Ovary (tissue), 9 donors: ENCODE results near the gene RUNX1. TPM values are rescaled to one million over a fixed set of nuclear protein-coding genes. Genes with fewer than 3 reads are reported as not detected.

ENCODE experiments used
- DNase-seq, 5 donors: peaks; one replicate each; pipeline ENCODE4 v3.0.0-alpha.2; 2019 to 2020
- H3K27ac ChIP-seq, 2 donors: fragments of 200-600 bp; one replicate each; pipeline versions ENCODE4 v1.5.1 to v1.8.0; 2019 to 2022
- H3K27me3 ChIP-seq: fragments of 200-600 bp; one replicate; pipeline ENCODE4 v1.8.0; 2022
- H3K36me3 ChIP-seq: fragments of 200-600 bp; sonication (generic); one replicate; pipeline ENCODE4 v1.5.1; 2019
- H3K4me1 ChIP-seq: one replicate; pipeline ENCODE4 v1.8.1; 2013; ENCODE audit warnings: mild to moderate bottlenecking, moderate library complexity; ENCODE audit not compliant: insufficient read depth
- H3K4me3 ChIP-seq: fragments of 200-600 bp; sonication (generic); one replicate; pipeline ENCODE4 v1.5.1; 2017
- H3K9me3 ChIP-seq, 2 donors: fragments of 200-600 bp in 1 of 2; sonication (generic) in 1 of 2; one replicate each; pipeline versions ENCODE4 v1.5.1 to v1.8.1; 2013 to 2019; ENCODE audit warnings: mild to moderate bottlenecking in 1 of 2, moderate library complexity in 1 of 2
- CTCF ChIP-seq, 3 donors: fragments of 450-650 bp in 2 of 3; fragments of 200-600 bp in 1 of 3; IDR thresholded peaks; one replicate each; pipeline versions ENCODE4 v1.5.1 to v1.8.0; 2016 to 2022; ENCODE audit warnings: antibody characterized with exemption in 3 of 3, mild to moderate bottlenecking in 1 of 3
- EP300 ChIP-seq: sonication (generic); formaldehyde crosslinking; IDR thresholded peaks from one replicate; pipeline ENCODE4 v1.6.1; 2017; ENCODE audit warnings: antibody characterized with exemption
- POLR2A ChIP-seq: fragments of 450-650 bp; IDR thresholded peaks from one replicate; pipeline ENCODE4 v1.6.1; 2017; ENCODE audit warnings: antibody characterized with exemption, mild to moderate bottlenecking, moderate library complexity
- WGBS, 3 donors: extraction: QIAGEN DNeasy Blood & Tissue Kit in 1 of 3; methylation state at CpG; one replicate each; pipeline versions ENCODE4 v1.1.5 to v1.1.7; 2013 to 2017; 5-methylcytosine and 5-hydroxymethylcytosine counted together
- intact Hi-C, 4 donors: fragments of 100-400 bp; cut with DNase I; formaldehyde crosslinking; loops; one replicate each; pipeline versions ENCODE4 v1.11.0 to v1.15.1; 2022 to 2023
- polyA plus RNA-seq, 2 donors: library from polyadenylated mRNA; stranded (reverse); fragments of 200-250 nt in 1 of 2; fragments of 350-450 nt in 1 of 2; fragmentation: Illumina TruSeq in 1 of 2; extraction: RNeasy Lipid Tissue Mini Kit (QIAGEN cat#74804) in 1 of 2; gene quantifications; one replicate each; pipeline ENCODE4 v1.2.3, GENCODE V29; 2013 to 2014
- total RNA-seq, 7 donors: library from RNA; depleted of rRNA in 2 of 7; stranded (reverse); fragments of >200 nt in 2 of 7; fragmentation: NEBNext Ultra II Directional in 3 of 7; extraction: Animal tissue kit (Norgen Biotek cat#: 25700) in 3 of 7; gene quantifications; one replicate each; pipeline versions ENCODE4 v1.1.0 to v1.2.4, GENCODE V29; 2016 to 2023
- donor health status: DM: no; HTN: no; CAD: no; lungs with moderate emphysema.
- donor health status: DM: no; HTN: no; CAD: no.
- donor health status: Bipolar disorder and iron deficiency.
- donor health status: DM: yes; HTN: yes; CAD: no.
- donor health status: DM: no; HTN: no; CAD: no.
- donor health status: DM: yes; HTN: yes; CAD: no.

Gene RUNX1
- total and polyA plus RNA-seq, 9 donors: 6.0 to 27.4 (median 17.8) TPM

- Histone ChIP-seq H3K4me1 (peaks cover 1% of the 10 kb centered on the region), H3K27ac (no peak overlapping the region), H3K4me3 (no peak overlapping the region), H3K9me3 (no peaks in the 10 kb centered on the region), H3K27me3 (no peaks in the 10 kb centered on the region), H3K36me3 (no peaks in the 10 kb centered on the region)
- intact Hi-C loops: no loop called here
- TF ChIP-seq POLR2A (no peak), CTCF (IDR thresholded peaks at IDR 0.05) (no peak), EP300 (no peak)
- no peak for DNase-seq
- WGBS, 3 donors: 86 to 91% (median 88%) methylated on average over 8 of the region's 8 CpGs
Measured at GRCh38 chr21:35044770-35045541, 4.1 kb downstream of the RUNX1 start.

- DNase-seq: no peak
- H3K36me3 ChIP-seq: no peaks in the 10 kb centered on the region
Measured at GRCh38 chr21:35044128-35044527, 5.0 kb downstream of the RUNX1 start.

GRCh38 chr21:35043549-35043948 is 5.6 kb downstream of the RUNX1 start:
- no peak for TF ChIP-seq CTCF (IDR thresholded peaks at IDR 0.05)
- TF ChIP-seq EP300: no peak
- H3K9me3 ChIP-seq: no peaks in the 10 kb centered on the region
- no peaks in the 10 kb centered on the region for H3K27me3 ChIP-seq
- H3K4me1 ChIP-seq: peaks cover 1% of the 10 kb centered on the region
- no peak overlapping the region for H3K4me3 ChIP-seq
- no peak for DNase-seq
- H3K36me3 ChIP-seq: no peaks in the 10 kb centered on the region
- H3K27ac ChIP-seq: no peak overlapping the region
- intact Hi-C loops: no loop called here

More at GRCh38 chr21:35044128-35044527, 5.0 kb downstream of the RUNX1 start:
- 89 to 94% (median 92%) methylated on average over 3 of the region's 3 CpGs for WGBS, 3 donors
- TF ChIP-seq CTCF (IDR thresholded peaks at IDR 0.05) (no peak), POLR2A (no peak), EP300 (no peak)
- H3K27me3 ChIP-seq: no peaks in the 10 kb centered on the region
- peaks cover 1% of the 10 kb centered on the region for H3K4me1 ChIP-seq
- no peak overlapping the region for H3K27ac ChIP-seq
- H3K9me3 ChIP-seq: no peaks in the 10 kb centered on the region
- H3K4me3 ChIP-seq: no peak overlapping the region
- intact Hi-C loops: no loop called here

- Histone ChIP-seq H3K4me3 (no peak overlapping the region), H3K27me3 (no peaks in the 10 kb centered on the region), H3K9me3 (no peaks in the 10 kb centered on the region), H3K36me3 (no peaks in the 10 kb centered on the region), H3K4me1 (peaks cover 1% of the 10 kb centered on the region), H3K27ac (no peak overlapping the region)
- no peak for DNase-seq
- 83 to 96% (median 93%) methylated on average over 6 of the region's 6 CpGs for WGBS, 3 donors
- TF ChIP-seq CTCF (IDR thresholded peaks at IDR 0.05): no peak
- TF ChIP-seq POLR2A: no peak
- no peak for TF ChIP-seq EP300
- intact Hi-C loops: no loop called here
Measured at GRCh38 chr21:35042836-35043235, 6.3 kb downstream of the RUNX1 start.
